ENCODE data around the gene KDM2A.
A peak's percentile ranks its signal among the peaks of the same experiment; 100 is the strongest.
"Not testable (repeated sequence)": the region's sequence is repeated elsewhere in the genome, so short reads cannot be mapped to it uniquely, and the experiment has no call there.

The KDM2A gene

GRCh38 chr11:67118181-67118766, 789 bp upstream of the KDM2A start:
- no peak for DNase-seq

- DNase-seq, result peak in 1 of 2 experiments; percentile 22
Measured at GRCh38 chr11:67119585-67120391, 725 bp downstream of the KDM2A start.

- no peak for DNase-seq
Measured at GRCh38 chr11:67120456-67120855, 1.4 kb downstream of the KDM2A start.

- DNase-seq, result peak in 1 of 2 experiments; percentile 10
Measured at GRCh38 chr11:67120881-67121710, 2.0 kb downstream of the KDM2A start.

GRCh38 chr11:67123801-67124200, 4.7 kb downstream of the KDM2A start:
- DNase-seq, result not testable (repeated sequence)

GRCh38 chr11:67126243-67126642, 7.2 kb downstream of the KDM2A start:
- not testable (repeated sequence) for DNase-seq

- DNase-seq, result no peak
Measured at GRCh38 chr11:67126986-67127385, 7.9 kb downstream of the KDM2A start.

- not testable (repeated sequence) for DNase-seq
Measured at GRCh38 chr11:67130861-67131260, 11.8 kb downstream of the KDM2A start.

GRCh38 chr11:67136156-67136555, 17.1 kb downstream of the KDM2A start:
- no peak for DNase-seq

- DNase-seq, result no peak
Measured at GRCh38 chr11:67138922-67139321, 19.9 kb downstream of the KDM2A start.

GRCh38 chr11:67146516-67147226, 27.6 kb downstream of the KDM2A start:
- no peak for DNase-seq

GRCh38 chr11:67153971-67154370, 34.9 kb downstream of the KDM2A start:
- DNase-seq, result no peak

- no peak for DNase-seq
Measured at GRCh38 chr11:67154726-67155125, 35.7 kb downstream of the KDM2A start.

- DNase-seq, result no peak
Measured at GRCh38 chr11:67157691-67158090, 38.6 kb downstream of the KDM2A start.

GRCh38 chr11:67158221-67158620, 39.2 kb downstream of the KDM2A start:
- DNase-seq, result no peak

GRCh38 chr11:67160045-67160444, 41.0 kb downstream of the KDM2A start:
- DNase-seq, result no peak

- DNase-seq, result no peak
Measured at GRCh38 chr11:67160872-67161783, 42.1 kb downstream of the KDM2A start.

- no peak for DNase-seq
Measured at GRCh38 chr11:67163006-67163405, 43.9 kb downstream of the KDM2A start.

GRCh38 chr11:67165623-67166022, 46.6 kb downstream of the KDM2A start:
- DNase-seq, result no peak

GRCh38 chr11:67167091-67167490, 48.0 kb downstream of the KDM2A start:
- DNase-seq, result no peak

- DNase-seq, result no peak
Measured at GRCh38 chr11:67167719-67168118, 48.7 kb downstream of the KDM2A start.

- DNase-seq, result not testable (repeated sequence)
Measured at GRCh38 chr11:67168911-67169310, 49.8 kb downstream of the KDM2A start.
